Anterior cingulate cortex (tissue), 58 donors: ENCODE measurements around the gene NPPC.
"Not testable (repeated sequence)": the region's sequence is repeated elsewhere in the genome, so short reads cannot be mapped to it uniquely, and the experiment has no call there.

Experiments used
- DNase-seq, 58 donors: peaks; one replicate each; lab custom pipeline; 2025; lab: John Stamatoyannopoulos, UW

Gene NPPC

DNA sequence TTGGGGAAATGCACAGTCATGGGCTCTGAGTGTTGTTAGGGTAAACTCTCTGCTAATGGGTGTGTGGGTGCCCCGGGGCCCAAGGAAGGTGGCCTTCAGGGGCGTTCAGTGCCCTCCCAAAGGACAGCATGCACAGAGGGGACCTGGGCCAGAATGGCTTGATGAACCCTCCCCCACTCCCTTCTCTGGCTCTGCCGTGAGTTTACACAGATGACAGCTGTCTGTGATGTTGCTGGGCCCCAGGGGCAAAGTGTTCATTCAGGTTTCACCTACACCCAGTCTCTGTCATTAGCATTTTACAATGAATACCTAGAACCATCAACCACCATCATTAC lies 3.2 kb downstream of the NPPC start:
- no peak for DNase-seq

DNA sequence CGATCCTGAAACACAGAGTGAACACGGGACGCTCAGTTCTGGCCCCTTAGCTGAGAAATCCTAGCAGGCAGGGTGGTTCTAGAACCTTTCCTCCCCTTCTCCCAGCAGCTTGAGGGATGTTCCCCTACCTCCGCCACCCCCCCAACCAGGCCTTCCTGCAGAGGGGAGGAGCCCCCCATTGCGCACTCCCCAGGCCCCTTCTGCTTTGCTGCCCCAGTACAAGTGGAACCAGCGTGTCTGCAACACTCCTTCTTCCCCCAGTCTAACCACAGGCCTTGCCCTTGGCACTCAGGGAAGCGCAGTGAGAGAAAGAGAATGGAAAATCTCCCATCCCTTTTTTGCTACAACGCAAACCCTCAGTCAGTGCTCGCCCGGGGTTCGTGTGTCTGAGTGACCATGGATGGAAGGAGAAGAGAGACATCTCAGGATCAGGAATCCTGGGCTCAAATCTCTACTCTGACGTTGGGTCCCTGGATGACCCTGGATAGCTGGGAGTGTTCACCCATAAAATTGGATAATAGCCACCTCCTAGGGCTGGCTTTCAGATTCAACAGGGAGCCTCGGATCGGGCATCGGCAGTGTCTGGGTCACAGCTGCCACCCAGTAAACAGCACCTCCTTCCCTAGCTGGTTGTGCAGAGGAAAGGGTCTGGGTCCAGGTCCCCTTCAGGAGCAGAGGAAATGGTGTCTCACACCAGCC lies 3.7 kb downstream of the NPPC start:
- DNase-seq = no peak

DNA sequence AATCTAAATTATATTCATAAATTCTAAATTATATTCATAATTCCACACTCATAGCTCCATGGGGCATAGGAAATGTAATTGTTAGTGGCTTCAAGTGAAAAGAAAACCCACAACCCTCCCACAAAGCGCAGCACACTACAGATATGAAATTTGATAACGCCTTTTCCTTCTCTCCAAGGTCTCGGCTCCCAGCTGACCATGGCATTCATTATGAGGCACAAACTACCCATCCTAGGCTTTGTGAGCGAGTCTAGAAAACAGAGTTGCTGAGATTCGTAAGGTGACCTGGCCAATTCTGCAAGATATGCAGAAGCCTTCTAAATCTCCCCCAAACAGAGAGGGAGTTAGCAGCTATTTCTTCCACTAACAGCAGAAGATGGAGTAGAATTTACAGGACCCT lies 5.4 kb downstream of the NPPC start:
- no peak for DNase-seq

DNA sequence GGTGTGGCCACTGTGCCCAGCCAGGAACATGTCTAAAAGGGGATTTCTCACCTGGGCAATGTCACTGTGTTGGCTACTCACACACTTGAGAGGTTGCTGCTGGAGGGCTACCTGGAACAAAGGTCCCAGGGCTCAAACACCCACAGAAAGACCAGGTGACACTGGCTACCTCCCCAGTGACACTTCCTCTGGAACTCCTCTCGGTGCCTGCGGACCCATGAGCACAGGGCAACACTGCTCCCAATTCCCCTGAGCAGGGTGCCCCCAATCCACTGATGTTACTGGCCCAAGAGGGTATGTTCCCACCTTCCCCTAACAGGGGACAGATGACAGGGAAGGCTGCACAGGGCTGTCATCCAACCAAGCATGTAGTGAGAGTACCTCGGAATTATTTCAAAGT lies 5.8 kb downstream of the NPPC start:
- no peak for DNase-seq

DNA sequence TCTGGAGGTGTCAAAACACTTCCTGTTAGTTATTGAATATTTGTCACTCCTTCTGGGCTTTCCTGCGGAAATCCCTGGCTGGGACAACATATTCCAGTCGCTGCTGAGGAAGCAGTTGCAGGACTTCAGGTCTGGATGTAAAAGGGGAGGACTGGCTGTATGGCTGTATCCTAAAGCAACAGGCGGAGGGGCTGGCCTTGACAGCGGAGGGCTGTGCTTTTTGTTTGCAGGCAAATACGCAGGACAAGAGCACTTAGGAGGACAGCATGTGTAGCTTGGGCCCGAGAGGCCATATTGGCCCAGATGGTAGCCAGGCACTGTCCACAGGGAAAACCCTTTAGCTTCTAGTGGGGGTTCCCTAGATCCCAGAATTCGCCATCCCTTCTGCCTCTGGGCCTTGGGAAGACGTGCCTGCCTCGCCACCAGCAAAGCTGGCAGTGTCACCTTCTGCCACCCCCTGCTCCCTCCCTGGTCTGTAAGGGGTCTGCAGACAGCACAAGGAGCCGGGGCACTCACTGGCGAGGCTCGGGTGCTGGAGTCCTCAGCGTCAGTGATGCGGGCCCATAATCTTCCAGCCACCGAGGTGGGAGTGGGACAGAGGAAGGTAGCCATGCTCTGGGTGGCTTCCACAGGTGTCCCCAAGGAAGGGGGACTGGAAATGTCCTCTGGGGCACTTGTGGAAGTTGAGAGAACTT lies 6.7 kb downstream of the NPPC start:
- DNase-seq = no peak

DNA sequence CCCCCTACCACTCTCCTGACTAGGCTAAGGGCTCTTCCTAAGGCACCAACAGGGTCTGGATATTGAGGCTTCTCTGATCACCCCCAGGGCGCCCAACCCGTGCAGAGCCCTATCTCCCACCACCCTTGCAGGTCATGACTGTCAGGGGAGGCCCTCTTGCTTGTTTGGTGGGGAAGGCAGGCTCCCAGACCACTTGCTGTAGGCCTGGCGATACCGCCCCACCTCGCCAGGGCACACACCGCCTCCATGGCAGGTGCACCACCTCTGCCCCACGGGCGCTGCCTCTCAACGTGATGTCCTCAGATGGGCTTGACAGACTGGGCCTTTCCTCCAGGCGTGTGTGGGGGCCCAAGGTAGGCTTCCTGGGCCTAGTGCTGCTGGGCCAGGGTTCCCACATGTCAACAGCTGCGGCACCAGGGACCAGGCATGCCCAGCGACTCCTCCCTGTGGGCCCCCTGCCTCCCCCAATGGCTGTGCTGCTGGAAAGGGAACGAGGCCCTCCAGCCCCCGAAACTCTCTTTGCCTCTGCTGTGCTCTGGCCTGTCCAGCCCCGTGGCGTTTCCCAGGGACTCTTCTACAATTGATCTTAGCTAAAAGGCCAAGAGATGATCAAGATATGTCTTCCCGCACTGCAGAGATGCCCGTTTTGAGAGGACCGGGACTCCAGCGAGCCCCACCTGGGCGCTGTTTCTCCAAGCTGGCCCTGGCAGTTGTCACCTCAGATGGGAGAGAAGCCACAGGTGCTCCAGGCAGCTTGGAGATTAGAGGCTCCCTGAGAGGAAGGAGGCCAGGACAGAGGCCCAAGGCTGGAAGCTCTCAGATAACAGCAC lies 7.5 kb downstream of the NPPC start:
- DNase-seq = no peak

DNA sequence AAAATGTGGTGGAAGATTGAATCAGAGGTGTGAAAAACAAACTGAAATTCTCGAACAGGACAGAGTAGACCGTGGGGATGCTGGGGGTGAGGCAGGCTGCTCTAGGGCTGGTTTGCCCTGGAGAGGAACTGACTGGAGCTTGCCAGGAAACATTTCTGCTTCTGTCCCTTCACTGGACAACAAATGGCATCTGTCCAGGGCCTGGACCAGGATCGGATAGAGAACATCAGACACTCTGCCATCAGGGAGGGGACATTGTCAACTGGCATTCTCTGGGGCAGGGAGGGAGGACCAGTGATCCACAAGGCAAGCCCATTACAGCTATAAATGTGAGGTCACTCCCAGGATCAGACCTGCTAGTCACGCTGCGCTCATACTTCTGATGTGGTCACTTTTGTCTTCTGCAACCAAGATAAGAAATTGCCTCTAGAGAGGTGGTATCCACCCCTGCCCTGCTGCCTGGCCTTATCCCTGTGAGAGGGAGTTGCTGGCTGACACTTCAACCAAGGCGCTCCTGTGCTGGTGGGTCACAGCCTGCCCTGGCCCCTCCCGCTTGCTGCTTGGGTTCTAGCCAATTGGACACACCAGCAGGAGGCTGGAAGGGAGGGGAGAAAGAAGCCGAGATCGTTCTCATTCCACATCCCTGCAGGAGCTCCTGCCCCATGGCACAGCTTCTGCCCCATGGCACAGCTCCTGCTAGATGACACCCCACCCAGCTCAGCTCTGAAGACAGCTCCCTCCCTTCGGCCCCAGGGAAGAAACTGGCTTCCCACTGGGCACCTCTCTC lies 8.7 kb downstream of the NPPC start:
- DNase-seq = peak in 24 of 58 donors; percentile 1 to 71 (median 18)

DNA sequence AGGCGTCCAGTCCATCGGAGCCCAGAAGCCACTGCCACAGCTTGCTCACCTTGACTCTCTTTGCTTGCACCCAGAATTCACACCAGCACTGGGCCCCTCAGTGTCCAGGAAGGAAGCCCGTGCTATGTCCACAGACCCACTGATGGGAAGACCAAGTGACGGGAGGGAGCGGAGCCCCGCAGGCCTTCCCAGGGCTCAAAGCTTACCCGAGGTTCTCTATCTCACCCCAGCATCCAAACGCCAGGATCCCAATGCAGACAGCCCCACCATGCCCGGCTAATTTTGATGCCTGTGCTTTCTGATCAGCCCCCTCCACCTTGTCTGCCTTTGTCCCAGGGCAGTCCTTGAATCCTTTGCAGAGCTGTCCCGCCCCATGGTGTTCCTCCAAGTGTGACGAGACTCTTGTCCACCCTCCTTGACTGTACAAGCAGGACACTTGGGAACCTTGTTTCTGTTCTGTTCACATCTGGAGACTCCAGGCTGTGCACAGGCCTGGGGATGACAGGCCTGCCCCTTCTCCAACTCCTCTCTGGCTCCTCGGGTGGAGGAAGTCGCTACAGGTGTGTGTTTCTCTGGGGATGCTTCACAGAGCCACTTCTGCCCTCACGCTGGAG lies 12.0 kb downstream of the NPPC start:
- no peak for DNase-seq

DNA sequence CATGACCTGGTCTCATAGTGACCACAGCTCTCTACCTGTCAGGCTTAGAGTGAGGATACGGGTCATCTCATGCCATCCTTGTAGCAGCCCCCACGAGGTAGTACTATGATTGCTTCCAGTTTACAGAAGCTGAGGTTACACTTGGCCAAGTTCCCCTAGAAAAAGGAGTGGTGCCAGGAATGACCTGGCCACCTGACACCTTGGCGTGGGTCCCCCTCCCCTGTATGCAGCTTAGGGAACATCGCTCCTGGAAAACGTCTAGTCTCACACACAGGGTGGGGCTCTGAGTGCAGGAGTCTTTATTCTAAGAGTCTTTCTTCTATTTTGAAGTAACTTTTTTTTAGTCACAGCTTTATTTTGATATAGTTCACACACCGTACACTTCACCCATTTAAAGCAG lies 14.8 kb downstream of the NPPC start:
- DNase-seq = no peak

DNA sequence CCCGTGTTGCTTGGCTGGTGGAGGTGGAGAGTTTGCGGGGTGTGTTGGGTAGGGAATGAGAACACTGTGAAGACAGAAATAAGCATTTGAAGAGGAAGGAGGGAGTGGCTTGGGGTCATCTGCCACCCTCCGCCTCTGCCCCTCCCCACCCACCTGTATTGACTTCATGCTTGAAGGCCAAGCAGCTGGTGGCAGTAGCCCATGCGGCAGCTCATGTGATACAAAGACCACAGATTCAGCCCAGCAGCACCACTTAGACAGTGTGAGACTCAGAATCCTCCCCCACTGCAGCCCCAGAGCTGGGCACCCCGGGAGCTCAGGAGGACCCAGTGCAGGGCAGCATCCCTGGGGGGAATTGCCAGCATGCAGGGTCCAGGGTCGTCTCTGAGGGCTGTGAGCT lies 15.4 kb downstream of the NPPC start:
- DNase-seq = no peak

DNA sequence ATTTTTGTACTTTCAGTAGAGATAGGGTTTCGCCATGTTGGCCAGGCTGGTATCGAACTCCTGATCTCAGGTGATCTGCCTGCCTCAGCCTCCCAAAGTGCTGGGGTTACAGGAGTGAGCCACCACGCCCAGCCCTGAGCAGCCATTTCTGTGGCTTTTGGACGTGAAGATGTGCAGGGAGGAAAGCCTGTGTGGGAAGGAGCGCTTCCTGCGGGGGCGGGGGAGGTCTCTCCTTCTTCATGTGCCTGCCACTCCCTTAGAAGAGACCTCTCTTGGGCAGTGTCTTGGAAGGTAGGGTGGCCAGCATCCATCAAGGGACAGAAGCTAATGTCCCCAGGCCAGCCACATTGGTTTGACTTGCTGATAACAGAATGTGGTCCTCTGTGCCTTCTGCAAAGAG lies 16.0 kb downstream of the NPPC start:
- not testable (repeated sequence) for DNase-seq

DNA sequence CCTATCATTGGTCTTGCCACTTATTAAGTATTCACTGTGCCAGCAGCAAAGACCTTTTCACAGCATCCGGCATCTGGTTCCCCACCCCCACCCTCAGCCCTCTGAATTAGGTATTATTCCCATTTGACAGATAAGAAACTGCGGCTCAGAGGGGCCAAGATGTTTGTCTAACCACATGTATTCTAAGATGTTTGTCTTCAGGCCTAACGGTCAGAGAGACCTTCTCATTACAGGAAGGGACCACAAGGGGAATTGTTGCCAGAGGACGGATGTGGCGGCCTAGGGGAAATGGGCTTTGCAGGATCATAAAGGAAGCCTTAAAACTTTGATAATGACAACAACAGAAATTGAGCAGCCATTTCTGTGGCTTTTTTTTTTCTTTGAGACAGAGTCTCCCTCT lies 16.6 kb downstream of the NPPC start:
- no peak for DNase-seq

DNA sequence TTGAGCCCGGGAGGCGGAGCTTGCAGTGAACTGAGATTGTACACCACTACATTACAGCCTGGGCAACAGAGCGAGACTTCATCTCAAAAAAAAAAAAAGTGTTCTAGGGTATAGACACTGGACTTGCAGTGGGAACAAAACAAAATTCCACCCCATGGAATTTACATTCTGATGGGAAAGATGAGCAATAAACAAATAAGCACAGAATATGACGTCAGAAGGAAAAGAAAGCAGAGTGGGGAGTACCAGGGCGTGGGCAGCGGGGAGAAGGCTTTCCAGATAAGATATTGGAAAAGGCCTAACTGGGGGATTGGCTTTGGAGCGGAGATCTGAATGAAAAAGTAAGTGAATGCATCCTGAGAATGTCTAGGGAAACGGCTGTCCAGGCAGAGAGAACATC lies 17.6 kb downstream of the NPPC start:
- DNase-seq = no peak

DNA sequence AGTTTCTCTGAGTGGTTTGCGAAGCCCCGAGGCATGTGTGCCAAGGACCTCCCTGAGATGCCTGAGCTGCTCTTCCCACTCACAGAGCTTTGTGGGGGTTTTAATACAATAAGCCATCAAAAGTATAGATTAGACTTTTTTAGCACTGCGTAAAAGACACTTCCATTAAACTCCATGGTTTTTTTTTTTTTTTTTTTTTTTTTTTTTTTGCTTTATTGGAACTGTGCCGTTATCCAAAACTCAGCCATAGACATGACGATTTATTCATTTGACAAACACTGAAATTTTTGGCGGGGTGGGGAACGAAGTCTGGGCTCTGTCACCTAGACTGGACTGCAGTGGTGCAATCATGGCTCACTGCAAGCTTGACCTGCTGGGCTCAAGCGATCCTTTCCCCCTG lies 18.4 kb downstream of the NPPC start:
- DNase-seq = no peak

DNA sequence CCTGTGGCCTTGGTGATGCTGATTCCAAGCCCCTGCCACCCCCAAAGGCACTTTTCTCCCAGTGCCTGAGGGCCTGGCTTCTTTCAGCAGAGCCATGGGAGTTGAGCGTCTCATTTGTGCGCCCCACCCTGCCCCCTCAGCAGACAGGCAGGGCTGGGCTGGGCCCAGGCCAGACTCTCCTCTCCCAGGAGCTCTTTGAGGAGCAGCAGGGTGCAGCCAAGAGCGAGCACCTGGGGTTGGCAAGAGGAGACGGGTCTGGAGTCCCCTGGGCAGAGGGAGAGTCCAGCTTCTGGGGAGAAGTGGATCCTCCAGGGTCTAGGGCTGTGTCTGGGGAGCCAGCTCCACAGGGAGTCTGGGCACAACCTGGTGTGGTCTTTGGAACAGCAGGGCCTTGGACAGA lies 21.2 kb downstream of the NPPC start:
- DNase-seq = no peak

DNA sequence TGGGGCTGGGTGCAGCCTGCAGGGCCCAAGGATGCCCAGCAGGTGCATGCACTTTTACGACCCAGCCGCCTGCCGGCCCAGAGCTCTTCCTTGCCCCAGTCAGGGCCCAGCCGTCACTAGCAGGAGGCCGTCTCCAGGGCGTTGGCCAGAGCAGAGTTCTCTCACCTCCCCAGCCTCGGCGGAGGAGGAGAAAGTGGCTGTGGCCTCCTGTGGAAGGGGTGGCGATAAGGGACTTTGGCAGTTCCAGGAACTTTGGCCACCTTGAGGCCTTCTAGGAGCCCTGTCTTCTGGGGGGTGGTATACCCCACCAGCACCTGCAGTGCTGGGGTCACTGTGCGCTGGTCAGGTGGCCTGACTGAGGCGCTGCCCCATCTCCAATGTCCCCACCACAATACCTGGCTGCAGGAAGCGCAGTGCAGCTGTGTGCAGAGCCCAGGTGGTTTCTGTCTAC lies 22.0 kb downstream of the NPPC start:
- DNase-seq = no peak

DNA sequence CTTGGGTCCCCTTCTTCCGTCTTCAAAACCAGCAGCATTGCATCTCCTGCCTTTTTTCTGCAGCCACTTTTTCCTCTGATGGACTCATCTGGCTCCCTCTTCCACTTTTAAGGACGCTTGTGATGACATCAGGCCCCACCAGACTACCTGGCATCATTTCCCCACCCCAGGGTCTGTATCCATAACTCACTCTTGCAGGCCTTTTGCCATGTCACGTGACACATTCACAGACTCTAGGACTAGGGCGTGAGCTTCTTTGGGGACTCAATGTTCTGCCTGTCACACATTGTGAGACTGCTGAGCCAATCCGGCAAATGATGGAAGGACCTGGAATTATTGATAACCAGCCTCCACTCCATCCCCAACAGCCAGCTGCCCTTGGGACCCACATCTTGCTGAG lies 23.6 kb downstream of the NPPC start:
- DNase-seq = no peak

DNA sequence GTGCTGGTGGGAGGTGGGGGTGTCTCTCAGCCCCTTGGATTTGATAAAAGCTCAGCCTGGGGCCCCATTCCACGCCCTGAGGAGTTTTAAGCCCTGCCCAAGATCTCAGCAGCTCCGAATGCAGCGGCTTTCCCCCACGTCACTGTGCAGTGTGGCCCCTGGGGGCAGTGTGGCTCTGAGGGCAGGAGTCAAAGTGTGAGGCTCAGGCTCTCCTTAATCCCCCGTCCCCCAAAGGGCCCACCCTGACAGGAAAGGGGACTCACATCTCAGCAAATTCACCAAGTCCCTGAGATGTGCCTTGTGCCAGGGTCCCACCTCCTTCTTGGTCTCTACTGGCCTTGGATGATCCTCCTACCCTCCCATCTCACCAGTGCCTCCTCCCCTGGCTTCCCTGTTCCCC lies 25.2 kb downstream of the NPPC start:
- no peak for DNase-seq

DNA sequence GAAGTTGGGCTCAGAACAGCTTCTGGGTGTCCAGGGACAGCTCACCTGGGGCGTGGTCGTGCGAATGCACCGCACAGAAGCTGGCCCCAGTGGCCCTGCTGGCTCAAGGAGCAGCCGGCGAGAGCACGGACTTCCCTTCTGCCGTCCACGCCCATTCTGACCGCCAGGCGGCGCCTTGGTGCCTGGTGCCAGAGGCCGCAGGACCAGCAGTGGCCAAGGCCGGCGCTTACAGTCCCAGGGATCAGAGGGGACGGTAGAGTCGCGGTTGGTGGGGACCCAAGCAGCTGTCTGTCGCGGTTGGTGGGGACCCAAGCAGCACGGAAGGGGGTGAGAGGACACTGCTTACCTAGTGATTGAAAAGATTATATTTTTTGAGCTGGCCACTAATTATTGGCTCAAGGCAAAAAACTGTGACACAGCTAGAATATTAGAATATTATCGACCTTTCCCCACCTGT lies 25.7 kb downstream of the NPPC start:
- DNase-seq = peak in 39 of 58 donors; percentile 1 to 69 (median 22)
